ENCODE data around the gene NFIB.

Gene NFIB

DNA sequence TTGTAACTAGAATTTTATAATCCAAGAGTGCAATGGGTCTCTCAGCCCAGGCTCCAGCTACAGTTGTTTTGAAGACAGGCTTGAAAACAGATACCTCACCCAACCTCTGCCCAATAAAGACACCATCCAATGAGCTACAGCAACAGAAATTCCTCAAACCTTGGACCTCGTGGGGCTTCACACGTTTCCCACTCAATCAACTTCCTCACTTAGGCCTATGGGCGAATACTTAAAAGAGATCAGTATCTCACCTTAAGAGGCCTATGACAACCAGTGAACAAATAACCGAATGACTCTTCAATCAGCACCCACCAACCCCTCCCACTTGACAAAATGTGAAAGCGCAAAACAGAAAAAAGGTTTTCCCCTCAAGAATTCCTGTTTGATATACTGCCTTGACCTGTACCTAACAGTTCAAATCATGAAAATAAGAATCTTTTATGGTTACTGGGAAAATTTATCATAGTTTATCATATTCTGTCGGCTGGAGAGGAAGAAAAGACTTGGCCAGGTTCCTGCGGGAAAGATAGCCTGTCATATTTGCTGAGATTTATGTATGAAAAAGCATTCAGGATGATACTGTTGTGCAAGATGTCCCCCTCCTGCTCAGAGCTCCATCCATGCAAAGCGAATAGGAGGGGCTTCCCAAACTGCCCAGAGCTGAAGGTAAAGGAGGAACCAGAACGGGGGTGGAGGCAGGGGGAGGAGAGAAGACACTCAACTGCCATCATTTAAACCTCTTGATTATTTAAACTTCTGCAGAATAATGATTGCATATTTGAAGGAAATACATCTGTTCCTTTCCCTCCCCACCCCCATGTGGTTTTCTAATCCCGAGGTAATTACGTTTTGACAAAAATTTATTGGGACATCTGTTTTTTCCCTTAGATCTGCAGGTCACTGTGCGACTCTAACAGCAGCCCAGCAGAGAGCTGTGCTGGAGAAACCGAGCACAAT lies 256.3 kb downstream of the NFIB start:
- DNase-seq: no peak

GRCh38 chr9:14056316-14056861 lies 257.6 kb downstream of the NFIB start:
- no peak for DNase-seq

DNA sequence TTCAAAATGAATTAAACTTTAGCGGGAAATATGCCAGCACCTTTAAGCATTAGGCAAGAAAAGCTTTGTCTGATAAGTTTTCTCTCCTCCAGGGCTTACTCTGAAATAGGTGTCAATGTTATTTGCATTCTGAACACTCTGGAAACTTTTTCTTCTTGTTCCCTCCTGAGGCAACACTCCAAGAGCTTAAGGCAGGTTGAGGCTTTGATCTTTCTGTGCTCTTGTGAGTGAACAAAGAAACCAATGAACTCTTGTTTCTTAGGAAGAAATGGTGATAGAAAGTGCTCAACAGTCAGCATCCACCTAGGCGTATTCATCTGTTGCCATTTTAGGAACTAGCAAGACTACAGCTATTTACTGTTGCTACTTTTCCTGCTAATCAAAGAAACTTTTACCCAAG lies 259.8 kb downstream of the NFIB start:
- DNase-seq: no peak

DNA sequence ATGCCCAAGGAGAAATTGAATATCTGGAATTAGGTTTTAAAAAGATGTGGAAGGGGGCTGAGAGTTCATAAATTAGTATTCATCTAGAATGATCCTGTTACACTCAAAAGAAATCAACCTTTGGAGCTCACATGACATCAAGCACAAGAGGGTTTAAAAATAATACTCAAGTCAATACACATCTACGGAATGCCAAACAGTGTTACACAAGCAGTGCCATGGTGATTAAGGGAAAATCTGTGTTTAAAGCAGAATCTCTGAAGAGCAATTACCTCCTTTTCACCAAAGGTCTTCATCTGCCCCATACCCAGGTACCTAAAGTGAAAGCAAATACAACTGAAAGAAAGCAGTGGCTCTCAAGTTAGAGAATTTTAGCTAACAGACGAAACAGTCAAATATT lies 261.6 kb downstream of the NFIB start:
- no peak for DNase-seq

- no peak for DNase-seq
Measured at GRCh38 chr9:14051419-14051818, 262.5 kb downstream of the NFIB start.

DNA sequence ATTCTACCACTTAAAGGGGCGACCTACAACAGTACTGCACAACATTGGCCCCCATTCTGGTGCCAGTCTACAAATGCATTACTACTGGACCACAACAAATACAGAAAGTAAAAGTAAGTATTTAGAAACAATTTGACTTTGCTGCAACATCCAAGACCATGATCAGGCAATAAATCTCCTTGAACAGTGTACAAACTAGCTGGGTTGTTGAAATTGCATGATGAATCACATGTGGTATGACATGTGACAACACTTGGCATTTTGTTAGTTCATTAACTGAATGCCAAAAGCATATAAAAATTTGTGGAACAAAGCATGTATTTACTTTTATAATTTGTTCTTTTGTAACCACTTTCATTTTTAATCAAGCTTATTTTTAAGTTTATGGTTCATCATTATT lies 270.5 kb downstream of the NFIB start:
- no peak for DNase-seq

GRCh38 chr9:14037331-14037730 lies 276.6 kb downstream of the NFIB start:
- DNase-seq: no peak

- DNase-seq: no peak
Measured at GRCh38 chr9:14033067-14033466, 280.9 kb downstream of the NFIB start.

All from inflammatory macrophage treated with lipopolysaccharide for 1 hour (primary cell).